Measurements from ENCODE around the gene PDLIM7.

- TF ChIP-seq CTCF (IDR thresholded peaks at IDR 0.05) (no peak), POLR2A (IDR thresholded peaks at IDR 0.05; ENCODE audit: low read depth) (no peak), POLR2AphosphoS5 (IDR thresholded peaks at IDR 0.05) (no peak)
Observed at GRCh38 chr5:177519463-177520235, 22.2 kb upstream of the PDLIM7 start.
